HCT116 (cell line): ENCODE data around the gene SLC12A5. TPM values are rescaled to one million over a fixed set of nuclear protein-coding genes. Genes with fewer than 3 reads are reported as not detected.

Source experiments
- ATAC-seq: fragments of 200-7000 bp; cut with Tn5 transposase; 2 replicates; pipeline ENCODE4 v1.9.1; 2020; ENCODE audit warnings: mild to moderate bottlenecking, moderate library complexity
- BruUV-seq: library from RNA; stranded (reverse); fragments of 400-500 nt; replicated peaks from 2 replicates; lab custom pipeline; 2021; lab: Mats Ljungman, UMichigan
- CTCF ChIA-PET: fragments of 300-600 bp; sonication (Branson Sonifier 250); formaldehyde crosslinking; loops from one replicate; lab custom pipeline; 2021; ENCODE audit warnings: antibody characterized with exemption; lab: Charles Lee
- POLR2A ChIA-PET: fragments of 300-600, 350-600 bp; sonication (Branson Sonifier 250); formaldehyde crosslinking; loops from one replicate; lab custom pipeline; 2021; ENCODE audit warnings: antibody characterized with exemption; lab: Charles Lee
- RAD21 ChIA-PET, 2 experiments: fragments of 300-600 bp; sonication (Branson Sonifier 250); formaldehyde crosslinking; loops; one replicate each; lab custom pipeline; 2023; ENCODE audit warnings: low total read pairs in 2 of 2; ENCODE audit not compliant: uncharacterized antibody in 2 of 2, unreplicated experiment in 2 of 2, low non-redundant PET in 1 of 2; lab: Charles Lee
- DNase-seq: peaks from one replicate; pipeline ENCODE4 v3.0.0-alpha.2; 2010; ENCODE audit warnings: low read depth, low spot score
- H2AFZ ChIP-seq: fragments of 200-600 bp; shearing (Covaris generic), sonication (generic); 2 replicates; pipeline ENCODE4 v1.6.1; 2017; ENCODE audit warnings: low read depth, mixed run types, mixed read lengths, antibody characterized with exemption, low read length; ENCODE audit not compliant: poor library complexity, severe bottlenecking
- H3K27ac ChIP-seq: 2 replicates; pipeline ENCODE4 v1.5.1; 2012; ENCODE audit warnings: low read depth, low read length
- H3K27me3 ChIP-seq: fragments of 200-600 bp; sonication (generic); 2 replicates; pipeline ENCODE4 v1.6.1; 2016; ENCODE audit warnings: mixed run types, low read length, mixed read lengths; ENCODE audit not compliant: insufficient read depth
- H3K36me3 ChIP-seq, 2 experiments: fragments of 200-500 bp in 1 of 2; fragments of 200-600 bp in 1 of 2; sonication (Bioruptor generic) in 1 of 2; sonication (generic) in 1 of 2; 2 replicates each; pipeline versions ENCODE4 v1.5.1 to v1.6.1; 2014 to 2016; ENCODE audit warnings: low read length in 2 of 2, inconsistent platforms in 1 of 2, mixed read lengths in 1 of 2, mixed run types in 1 of 2; ENCODE audit not compliant: insufficient read depth in 2 of 2, control insufficient read depth in 1 of 2
- H3K4me1 ChIP-seq, 2 experiments: fragments of 200-600 bp in 1 of 2; sonication (generic) in 1 of 2; 2 replicates each; pipeline versions ENCODE4 v1.5.1 to v1.6.1; 2012 to 2017; ENCODE audit warnings: low read length in 2 of 2, inconsistent platforms in 1 of 2, mild to moderate bottlenecking in 1 of 2, mixed read lengths in 1 of 2, mixed run types in 1 of 2, moderate library complexity in 1 of 2; ENCODE audit not compliant: insufficient read depth in 2 of 2, control insufficient read depth in 1 of 2
- H3K4me2 ChIP-seq: fragments of 200-600 bp; sonication (generic); 2 replicates; pipeline ENCODE4 v1.6.1; 2017; ENCODE audit warnings: mixed run types, low read length, mixed read lengths
- H3K4me3 ChIP-seq, 2 experiments: fragments of 200-600 bp in 1 of 2; sonication (generic) in 1 of 2; replicated peaks in 1 of 2; 2 replicates each; pipeline ENCODE4 v1.5.1; 2011 to 2016; ENCODE audit warnings: low read length in 2 of 2, control low read depth in 1 of 2, low read depth in 1 of 2, mild to moderate bottlenecking in 1 of 2, mixed read lengths in 1 of 2, mixed run types in 1 of 2
- H3K79me2 ChIP-seq: fragments of 200-600 bp; sonication (generic); 2 replicates; pipeline ENCODE4 v1.6.1; 2017; ENCODE audit warnings: mild to moderate bottlenecking, mixed run types, low read length, moderate library complexity, mixed read lengths; ENCODE audit not compliant: insufficient read depth
- H3K9ac ChIP-seq: fragments of 200-600 bp; sonication (generic); 2 replicates; pipeline ENCODE4 v1.6.1; 2016; ENCODE audit warnings: low read length, mixed read lengths
- H3K9me2 ChIP-seq: fragments of 200-600 bp; sonication (generic), shearing (Covaris generic); 2 replicates; pipeline ENCODE4 v1.6.1; 2017; ENCODE audit warnings: mixed run types, mild to moderate bottlenecking, moderate library complexity; ENCODE audit not compliant: insufficient read depth
- H3K9me3 ChIP-seq, 2 experiments: fragments of 200-500 bp in 1 of 2; fragments of 200-600 bp in 1 of 2; sonication (Bioruptor generic) in 1 of 2; sonication (generic) in 1 of 2; 2 replicates each; pipeline ENCODE4 v1.6.1; 2014 to 2017; ENCODE audit warnings: low read length in 2 of 2, mixed read lengths in 2 of 2, inconsistent platforms in 1 of 2, low read depth in 1 of 2, mild to moderate bottlenecking in 1 of 2, mixed run types in 1 of 2, moderate library complexity in 1 of 2; ENCODE audit not compliant: control insufficient read depth in 1 of 2, insufficient read depth in 1 of 2
- H4K20me1 ChIP-seq: fragments of 200-600 bp; sonication (generic), shearing (Covaris generic); 2 replicates; pipeline ENCODE4 v1.6.1; 2017; ENCODE audit warnings: mixed run types, mild to moderate bottlenecking, moderate library complexity; ENCODE audit not compliant: insufficient read depth
- ATF3 ChIP-seq: IDR thresholded peaks from 2 replicates; pipeline ENCODE4 v1.6.1; 2012
- CBX3 ChIP-seq: IDR thresholded peaks from 2 replicates; pipeline ENCODE4 v1.6.1; 2012; ENCODE audit warnings: low read depth
- CEBPB ChIP-seq: IDR thresholded peaks from 2 replicates; pipeline ENCODE4 v1.6.1; 2012; ENCODE audit warnings: low read depth
- CTCF ChIP-seq, 3 experiments: fragments of 200-600 bp in 1 of 3; sonication (generic) in 1 of 3; IDR thresholded peaks in 2 of 3; conservative IDR thresholded peaks in 1 of 3; 2 replicates each; pipeline ENCODE4 v1.5.1; 2012 to 2017; ENCODE audit warnings: low read depth in 2 of 3, low read length in 2 of 3, antibody characterized with exemption in 1 of 3, borderline replicate concordance in 1 of 3, control low read depth in 1 of 3, mild to moderate bottlenecking in 1 of 3, mixed read lengths in 1 of 3, mixed run types in 1 of 3, moderate library complexity in 1 of 3; ENCODE audit not compliant: insufficient read depth in 1 of 3
- EGR1 ChIP-seq: IDR thresholded peaks from 2 replicates; pipeline ENCODE4 v1.6.1; 2012; ENCODE audit warnings: low read depth
- EZH2 ChIP-seq: fragments of 200-600 bp; sonication (generic); IDR thresholded peaks from 2 replicates; pipeline ENCODE4 v1.6.1; 2017; ENCODE audit warnings: antibody characterized with exemption, mixed run types
- EZH2phosphoT487 ChIP-seq: fragments of 200-600 bp; IDR thresholded peaks from 2 replicates; pipeline ENCODE4 v1.6.1; 2018; ENCODE audit warnings: antibody characterized with exemption, borderline replicate concordance
- FOSL1 ChIP-seq: IDR thresholded peaks from 2 replicates; pipeline ENCODE4 v1.6.1; 2012; ENCODE audit warnings: low read depth
- JUND ChIP-seq: IDR thresholded peaks from 2 replicates; pipeline ENCODE4 v1.6.1; 2012
- POLR2A ChIP-seq: IDR thresholded peaks from 2 replicates; pipeline ENCODE4 v1.7.0; 2011; ENCODE audit warnings: borderline replicate concordance; ENCODE audit not compliant: insufficient read depth, insufficient read length; ENCODE audit errors: extremely low read depth
- POLR2AphosphoS5 ChIP-seq: IDR thresholded peaks from 2 replicates; pipeline ENCODE4 v1.6.1; 2011; ENCODE audit warnings: mild to moderate bottlenecking, low read depth, low read length, moderate library complexity
- RAD21 ChIP-seq: IDR thresholded peaks from 2 replicates; pipeline ENCODE4 v1.6.1; 2012; ENCODE audit warnings: low read depth, mild to moderate bottlenecking
- SIN3A ChIP-seq: IDR thresholded peaks from 2 replicates; pipeline ENCODE4 v1.6.1; 2012; ENCODE audit warnings: low read depth
- SP1 ChIP-seq: IDR thresholded peaks from 2 replicates; pipeline ENCODE4 v1.6.1; 2012; ENCODE audit warnings: low read depth
- SRF ChIP-seq: IDR thresholded peaks from 2 replicates; pipeline ENCODE4 v1.6.1; 2012; ENCODE audit warnings: low read depth
- TCF7L2 ChIP-seq: IDR thresholded peaks from 2 replicates; pipeline ENCODE4 v1.7.0; 2011; ENCODE audit warnings: borderline replicate concordance, inconsistent platforms; ENCODE audit not compliant: insufficient read depth, insufficient read length; ENCODE audit errors: extremely low read depth
- YY1 ChIP-seq: IDR thresholded peaks from 2 replicates; pipeline ENCODE4 v1.6.1; 2011; ENCODE audit warnings: low read length, low read depth, moderate library complexity, mild to moderate bottlenecking; ENCODE audit not compliant: insufficient replicate concordance; ENCODE audit errors: extremely low read depth
- ZBTB33 ChIP-seq: IDR thresholded peaks from 2 replicates; pipeline ENCODE4 v1.6.1; 2011; ENCODE audit warnings: mild to moderate bottlenecking, low read length, moderate library complexity; ENCODE audit not compliant: insufficient replicate concordance; ENCODE audit errors: extremely low read depth
- intact Hi-C: fragments of 100-400 bp; cut with micrococcal nuclease; formaldehyde crosslinking; loops from 2 replicates; pipeline ENCODE4 v1.10.0; 2022
- total RNA-seq: library from RNA; stranded (reverse); gene quantifications from one replicate; pipeline ENCODE4 v1.2.1, GENCODE V29; 2021; ENCODE audit not compliant: unreplicated experiment

The SLC12A5 gene
- total RNA-seq, 1 experiment from 2014 or later: 1.9 TPM

- Histone ChIP-seq H2AFZ (no peak overlapping the region), H3K79me2 (no peaks in the 10 kb centered on the region), H3K27ac (no peak overlapping the region), H3K36me3 (no peaks in the 10 kb centered on the region), H3K9me2 (no peaks in the 10 kb centered on the region), H3K9me3 (no peaks in the 10 kb centered on the region), H4K20me1 (no peaks in the 10 kb centered on the region), H3K9ac (no peak overlapping the region), H3K4me1 (no peaks in the 10 kb centered on the region; a peak in 1 of 4 replicates), H3K4me2 (no peak overlapping the region), H3K27me3 (peaks cover 45% of the 10 kb centered on the region), H3K4me3 (no peak overlapping the region)
- TF ChIP-seq ZBTB33 (no peak), EZH2 (no peak), CBX3 (no peak), CEBPB (no peak), RAD21 (no peak), POLR2AphosphoS5 (no peak), EZH2phosphoT487 (no peak), TCF7L2 (no peak), SP1 (no peak), POLR2A (no peak), CTCF (IDR thresholded peaks at IDR 0.05 in 2 of 3, conservative IDR thresholded peaks at IDR 0.05 in 1 of 3; ENCODE audit: borderline replicate concordance in 1 of 3, insufficient read depth in 1 of 3, low read depth in 2 of 3, low read length in 2 of 3) (no peak), FOSL1 (no peak), EGR1 (no peak), ATF3 (no peak), YY1 (no peak), SRF (no peak), SIN3A (no peak), JUND (no peak)
- RAD21 ChIA-PET: no interaction called here
- no TSS peak for BruUV-seq
- DNase-seq: no peak
- intact Hi-C loops: no loop called here
- POLR2A ChIA-PET: no interaction called here
- CTCF ChIA-PET: interaction anchor here (1.1 kb wide), 1 partner anchor 11 kb away, joined by 4 read pairs; no protein-coding TSS in a partner anchor
- ATAC-seq: no peak
These were observed 5.0 kb downstream of the SLC12A5 start for GRCh38 chr20:46034039-46034438.
